HepG2 (cell line): ENCODE measurements around the gene COG1. TPM values are rescaled to one million over a fixed set of nuclear protein-coding genes. Genes with fewer than 3 reads are reported as not detected.

Experiments
- DMAP1 ChIP-seq: IDR thresholded peaks from 2 replicates; pipeline ENCODE4 v1.6.1; 2016
- GZF1 ChIP-seq: sonication (generic); formaldehyde crosslinking; IDR thresholded peaks from 2 replicates; pipeline ENCODE4 v1.5.1; 2020; ENCODE audit warnings: mild to moderate bottlenecking, missing genetic modification reagents
- LCORL ChIP-seq, 2 experiments: fragments of 450-650 bp in 1 of 2; sonication (generic) in 1 of 2; formaldehyde crosslinking in 1 of 2; IDR thresholded peaks; 2 replicates each; pipeline versions ENCODE4 v1.5.0 to v1.6.1; 2017 to 2020; ENCODE audit warnings: antibody characterized with exemption in 1 of 2, missing genetic modification reagents in 1 of 2
- MLXIP ChIP-seq: sonication (generic); formaldehyde crosslinking; IDR thresholded peaks from 2 replicates; pipeline ENCODE4 v1.9.0; 2021; ENCODE audit warnings: missing genetic modification reagents, borderline replicate concordance
- PHF8 ChIP-seq: sonication (generic); formaldehyde crosslinking; IDR thresholded peaks from 2 replicates; pipeline ENCODE4 v1.5.0; 2020; ENCODE audit warnings: missing genetic modification reagents
- PRDM4 ChIP-seq: sonication (generic); formaldehyde crosslinking; IDR thresholded peaks from 2 replicates; pipeline ENCODE4 v1.9.0; 2021; ENCODE audit warnings: missing genetic modification reagents, borderline replicate concordance
- RXRA ChIP-seq: sonication (generic); formaldehyde crosslinking; IDR thresholded peaks from 2 replicates; pipeline ENCODE4 v1.5.1; 2020; ENCODE audit warnings: missing genetic modification reagents
- TBX3 ChIP-seq: fragments of 450-650 bp; IDR thresholded peaks from 2 replicates; pipeline ENCODE4 v1.6.1; 2017; ENCODE audit warnings: antibody characterized with exemption, mild to moderate bottlenecking, inconsistent platforms, borderline replicate concordance
- ZBTB34 ChIP-seq: sonication (generic); formaldehyde crosslinking; IDR thresholded peaks from 2 replicates; pipeline ENCODE4 v1.8.0; 2022; ENCODE audit warnings: mild to moderate bottlenecking, missing genetic modification reagents
- ZGPAT ChIP-seq: IDR thresholded peaks from 2 replicates; pipeline ENCODE4 v1.6.1; 2016; ENCODE audit warnings: mild to moderate bottlenecking
- ZIK1 ChIP-seq: sonication (generic); formaldehyde crosslinking; IDR thresholded peaks from 2 replicates; pipeline ENCODE4 v1.5.0; 2020; ENCODE audit warnings: mild to moderate bottlenecking, low read depth, missing genetic modification reagents, borderline replicate concordance
- ZNF615 ChIP-seq: sonication (generic); formaldehyde crosslinking; IDR thresholded peaks from 2 replicates; pipeline ENCODE4 v1.5.0; 2020; ENCODE audit warnings: mild to moderate bottlenecking, missing genetic modification reagents, borderline replicate concordance
- ZNF75D ChIP-seq: sonication (generic); formaldehyde crosslinking; IDR thresholded peaks from 2 replicates; pipeline ENCODE4 v1.8.1; 2023; ENCODE audit warnings: missing genetic modification reagents, mild to moderate bottlenecking, borderline replicate concordance
- ZSCAN22 ChIP-seq: sonication (generic); formaldehyde crosslinking; IDR thresholded peaks from 2 replicates; pipeline ENCODE4 v1.4.0; 2020; ENCODE audit warnings: mild to moderate bottlenecking, missing genetic modification reagents
- ZXDC ChIP-seq: sonication (generic); formaldehyde crosslinking; IDR thresholded peaks from 2 replicates; pipeline ENCODE4 v1.5.0; 2020; ENCODE audit warnings: mild to moderate bottlenecking, missing genetic modification reagents
- polyA plus RNA-seq, 8 experiments: library from polyadenylated mRNA; depleted of rRNA in 3 of 8; stranded (reverse) in 7 of 8; unstranded in 1 of 8; fragments of >200 nt; fragmentation: Illumina TruSeq in 4 of 8; extraction: Trizol in 4 of 8; gene quantifications; 2 replicates each; pipeline versions ENCODE4 v1.2.1 to v1.2.3, GENCODE V29; 2011 to 2016; ENCODE audit warnings: low read depth in 4 of 8, missing spikeins in 1 of 8, mixed read lengths in 1 of 8; ENCODE audit not compliant: insufficient read depth in 1 of 8
- total RNA-seq, 5 experiments: library from RNA; depleted of rRNA; stranded (reverse); fragments of >200 nt; fragmentation: Illumina TruSeq; extraction: Trizol; gene quantifications; 2 replicates each; pipeline ENCODE4 v1.2.3, GENCODE V29; 2016; ENCODE audit warnings: low read depth in 1 of 5

The COG1 gene
- total and polyA plus RNA-seq, 2 of the 13 experiments (the other 11 are each of a cell fraction or from before 2014, with no cell fraction given): 36.6 to 39.7 TPM

GRCh38 chr17:73205459-73205961, 12.7 kb downstream of the COG1 start (continued):
- TF ChIP-seq PRDM4 (CRISPR knock-in tag) (no peak), TBX3 (no peak), LCORL (IDR thresholded peaks at IDR 0.05) (no peak), LCORL (CRISPR knock-in tag; IDR thresholded peaks at IDR 0.05) (0 out of 2 replicates have a peak, but pooled peaks have one; percentile 34), ZGPAT (CRISPR knock-in tag) (peak; percentile 56; the same call in 1 of the 2 replicates), ZBTB34 (no peak), ZNF75D (CRISPR knock-in tag) (no peak), GZF1 (no peak), DMAP1 (CRISPR knock-in tag) (no peak), ZSCAN22 (CRISPR knock-in tag) (no peak), PHF8 (CRISPR knock-in tag) (no peak), ZXDC (CRISPR knock-in tag) (no peak), MLXIP (CRISPR knock-in tag) (no peak), RXRA (CRISPR knock-in tag) (no peak), ZNF615 (CRISPR knock-in tag) (no peak), ZIK1 (CRISPR knock-in tag) (no peak)
